Measurements from ENCODE around the gene TNC.
"Not testable (repeated sequence)": the region's sequence is repeated elsewhere in the genome, so short reads cannot be mapped to it uniquely, and the experiment has no call there.

Gene TNC

GRCh38 chr9:115133649-115134048 lies 15.7 kb upstream of the TNC start:
- DNase-seq: no peak

GRCh38 chr9:115132648-115133047 lies 14.7 kb upstream of the TNC start:
- no peak for DNase-seq

GRCh38 chr9:115130176-115130575 lies 12.2 kb upstream of the TNC start:
- no peak for DNase-seq

- not testable (repeated sequence) for DNase-seq
Measured at GRCh38 chr9:115128726-115129125, 10.8 kb upstream of the TNC start.

GRCh38 chr9:115127191-115127817 lies 9.3 kb upstream of the TNC start:
- no peak for DNase-seq

GRCh38 chr9:115126404-115126803 lies 8.4 kb upstream of the TNC start:
- no peak for DNase-seq

- no peak for DNase-seq
Measured at GRCh38 chr9:115122937-115123336, 5.0 kb upstream of the TNC start.

GRCh38 chr9:115121181-115121580 lies 3.2 kb upstream of the TNC start:
- DNase-seq: no peak

- DNase-seq: peak; percentile 3
Measured at GRCh38 chr9:115118879-115119218, 892 bp upstream of the TNC start.

- no peak for DNase-seq
Measured at GRCh38 chr9:115116421-115117284, 1.3 kb downstream of the TNC start.

- no peak for DNase-seq
Measured at GRCh38 chr9:115115924-115116323, 2.0 kb downstream of the TNC start.

- no peak for DNase-seq
Measured at GRCh38 chr9:115115117-115115880, 2.7 kb downstream of the TNC start.

GRCh38 chr9:115114546-115114945 lies 3.4 kb downstream of the TNC start:
- no peak for DNase-seq

GRCh38 chr9:115114084-115114483 lies 3.9 kb downstream of the TNC start:
- no peak for DNase-seq

GRCh38 chr9:115111874-115112273 lies 6.1 kb downstream of the TNC start:
- DNase-seq: no peak

GRCh38 chr9:115109486-115109885 lies 8.5 kb downstream of the TNC start:
- no peak for DNase-seq

GRCh38 chr9:115107701-115108100 lies 10.3 kb downstream of the TNC start:
- no peak for DNase-seq

- DNase-seq: no peak
Measured at GRCh38 chr9:115106642-115107041, 11.3 kb downstream of the TNC start.

GRCh38 chr9:115106001-115106400 lies 12.0 kb downstream of the TNC start:
- no peak for DNase-seq

- DNase-seq: no peak
Measured at GRCh38 chr9:115104908-115105307, 13.0 kb downstream of the TNC start.

GRCh38 chr9:115103746-115104477 lies 14.0 kb downstream of the TNC start:
- no peak for DNase-seq

- DNase-seq: no peak
Measured at GRCh38 chr9:115099901-115100300, 18.1 kb downstream of the TNC start.
